Activated CD4-positive, alpha-beta T cell treated with anti-CD3 and anti-CD28 coated beads, Interleukin-2, Interleukin-4, amounts not matched to agents 100 ng/mL and 50 ng/mL, durations not matched to agents 16 hours and 8 hours (primary cell): ENCODE results near the gene ROMO1.
"Not testable (repeated sequence)": the region's sequence is repeated elsewhere in the genome, so short reads cannot be mapped to it uniquely, and the experiment has no call there.

Source experiments
- DNase-seq: peaks from one replicate; pipeline ENCODE4 v3.0.0-alpha.2; 2020; ENCODE audit warnings: low spot score

Gene ROMO1

GRCh38 chr20:35710884-35711587, 11.8 kb downstream of the ROMO1 start:
- DNase-seq, result no peak

GRCh38 chr20:35711588-35712209, 12.5 kb downstream of the ROMO1 start:
- peak; percentile 55 for DNase-seq

GRCh38 chr20:35713120-35713519, 13.9 kb downstream of the ROMO1 start:
- not testable (repeated sequence) for DNase-seq

GRCh38 chr20:35714127-35714526, 14.9 kb downstream of the ROMO1 start:
- DNase-seq, result no peak

- DNase-seq, result no peak
Measured at GRCh38 chr20:35715652-35716051, 16.4 kb downstream of the ROMO1 start.

- no peak for DNase-seq
Measured at GRCh38 chr20:35716330-35716729, 17.1 kb downstream of the ROMO1 start.

GRCh38 chr20:35718321-35718720, 19.1 kb downstream of the ROMO1 start:
- DNase-seq, result not testable (repeated sequence)

GRCh38 chr20:35718972-35719635, 19.9 kb downstream of the ROMO1 start:
- DNase-seq, result no peak

GRCh38 chr20:35719717-35720116, 20.5 kb downstream of the ROMO1 start:
- DNase-seq, result no peak

- no peak for DNase-seq
Measured at GRCh38 chr20:35720165-35721123, 21.2 kb downstream of the ROMO1 start.

GRCh38 chr20:35721219-35721618, 22.0 kb downstream of the ROMO1 start:
- no peak for DNase-seq

GRCh38 chr20:35721621-35722020, 22.4 kb downstream of the ROMO1 start:
- DNase-seq, result no peak

- DNase-seq, result not testable (repeated sequence)
Measured at GRCh38 chr20:35723275-35723639, 24.1 kb downstream of the ROMO1 start.

GRCh38 chr20:35723652-35724320, 24.6 kb downstream of the ROMO1 start:
- not testable (repeated sequence) for DNase-seq

- no peak for DNase-seq
Measured at GRCh38 chr20:35724321-35725230, 25.4 kb downstream of the ROMO1 start.

GRCh38 chr20:35726842-35727711, 27.9 kb downstream of the ROMO1 start:
- no peak for DNase-seq

GRCh38 chr20:35729283-35729807, 30.1 kb downstream of the ROMO1 start:
- DNase-seq, result no peak

GRCh38 chr20:35729836-35730582, 30.8 kb downstream of the ROMO1 start:
- DNase-seq, result no peak
